Natural killer cell (primary cell): Measurements from ENCODE around the gene RBCK1. TPM values are rescaled to one million over a fixed set of nuclear protein-coding genes. Genes with fewer than 3 reads are reported as not detected.

Experiments used
- ATAC-seq, 3 donors: fragments of 150-1000 bp in 2 of 3; fragments of 200-7000 bp in 1 of 3; cut with Tn5 transposase; 1 replicate in 1 of 3; 2 replicates in 2 of 3; pipeline ENCODE4 v1.10.0; 2021; ENCODE audit warnings: mild to moderate bottlenecking in 2 of 3, moderate library complexity in 2 of 3
- DNase-seq, 2 donors: peaks; one replicate each; pipeline versions ENCODE4 v3.0.0 to v3.0.0-alpha.2; 2013 to 2021; ENCODE audit warnings: mixed read lengths in 1 of 2
- H3K27ac ChIP-seq: one replicate; pipeline ENCODE4 v1.5.1; 2013; ENCODE audit warnings: mild to moderate bottlenecking, low read length
- H3K27me3 ChIP-seq: one replicate; pipeline ENCODE4 v1.6.1; 2013; ENCODE audit warnings: low read length; ENCODE audit not compliant: control insufficient read depth, insufficient read depth
- H3K36me3 ChIP-seq: one replicate; pipeline ENCODE4 v1.6.1; 2013; ENCODE audit warnings: low read length; ENCODE audit not compliant: control insufficient read depth, insufficient read depth
- H3K4me1 ChIP-seq: one replicate; pipeline ENCODE4 v1.6.1; 2013; ENCODE audit warnings: low read length; ENCODE audit not compliant: control insufficient read depth, insufficient read depth
- H3K4me3 ChIP-seq: one replicate; pipeline ENCODE4 v1.5.1; 2013; ENCODE audit warnings: low read length
- H3K9me3 ChIP-seq: one replicate; pipeline ENCODE4 v1.6.1; 2013; ENCODE audit warnings: low read length; ENCODE audit not compliant: control insufficient read depth, insufficient read depth
- H3K27ac Mint-ChIP-seq, 2 donors: one replicate each; pipeline ENCODE4 v1.8.0; 2022; ENCODE audit warnings: mild to moderate bottlenecking in 2 of 2, mixed read lengths in 2 of 2, moderate library complexity in 1 of 2
- H3K27me3 Mint-ChIP-seq, 2 donors: one replicate each; pipeline ENCODE4 v1.8.0; 2022; ENCODE audit warnings: low read depth in 2 of 2, mixed read lengths in 2 of 2
- H3K36me3 Mint-ChIP-seq: one replicate; pipeline ENCODE4 v1.8.0; 2022; ENCODE audit warnings: mixed read lengths
- H3K4me1 Mint-ChIP-seq, 2 donors: one replicate each; pipeline ENCODE4 v1.8.0; 2022; ENCODE audit warnings: mixed read lengths in 2 of 2
- H3K4me3 Mint-ChIP-seq: one replicate; pipeline ENCODE4 v1.8.0; 2022; ENCODE audit warnings: mild to moderate bottlenecking, moderate library complexity, mixed read lengths
- H3K9me3 Mint-ChIP-seq, 2 donors: one replicate each; pipeline ENCODE4 v1.8.0; 2022; ENCODE audit warnings: mixed read lengths in 2 of 2
- CTCF ChIP-seq: fragments of 200-600 bp; IDR thresholded peaks from one replicate; pipeline ENCODE4 v1.8.0; 2022; ENCODE audit warnings: antibody characterized with exemption
- WGBS: methylation state at CpG from one replicate; pipeline ENCODE4 v1.1.7; 2013; ENCODE audit warnings: missing lambda C conversion rate; ENCODE audit not compliant: insufficient coverage; 5-methylcytosine and 5-hydroxymethylcytosine counted together
- intact Hi-C: fragments of 100-400 bp; cut with micrococcal nuclease; formaldehyde crosslinking; loops from one replicate; pipeline ENCODE4 v1.14.2; 2022
- total RNA-seq, 4 donors: library from RNA; stranded (reverse); fragments of 120-200 nt in 1 of 4; gene quantifications; one replicate each; pipeline versions ENCODE4 v1.2.3 to v1.2.4, GENCODE V29; 2013 to 2022

The RBCK1 gene
- total RNA-seq, 3 donors from 2014 or later (not counting 1 experiment from before 2014, with no cell fraction given) = 102 to 131 (median 104) TPM

GRCh38 chr20:362271-363254 lies 45.5 kb upstream of the RBCK1 start:
- H3K27me3 ChIP-seq = no peaks in the 10 kb centered on the region
- intact Hi-C loops = no loop called here
- 67% methylated on average over 13 of the region's 13 CpGs for WGBS
- TF ChIP-seq CTCF = no peak
- Mint-ChIP-seq H3K4me3 (no peak overlapping the region), H3K27ac (no peak overlapping the region), H3K36me3 (no peaks in the 10 kb centered on the region), H3K27me3 (peaks cover 0 to 5% of the 10 kb centered on the region in 2 donors), H3K9me3 (no peaks in the 10 kb centered on the region), H3K4me1 (peaks cover 0 to 5% of the 10 kb centered on the region in 2 donors)
- peak in 2 of 3 donors; percentile 43 for ATAC-seq
- H3K4me1 ChIP-seq = peaks cover 5% of the 10 kb centered on the region
- no peak overlapping the region for H3K27ac ChIP-seq
- DNase-seq = peak in 1 of 2 donors; percentile 33
- no peaks in the 10 kb centered on the region for H3K9me3 ChIP-seq
- H3K4me3 ChIP-seq = no peak overlapping the region
- no peaks in the 10 kb centered on the region for H3K36me3 ChIP-seq

GRCh38 chr20:363319-364078 lies 44.6 kb upstream of the RBCK1 start:
- Mint-ChIP-seq H3K4me1 (peaks cover 0 to 5% of the 10 kb centered on the region in 2 donors), H3K4me3 (no peak overlapping the region), H3K27me3 (peaks cover 0 to 5% of the 10 kb centered on the region in 2 donors), H3K27ac (no peak overlapping the region), H3K9me3 (no peaks in the 10 kb centered on the region), H3K36me3 (no peaks in the 10 kb centered on the region)
- 93% methylated on average over 13 of the region's 13 CpGs for WGBS
- DNase-seq (no peak), ATAC-seq (no peak)
- H3K9me3 ChIP-seq = no peaks in the 10 kb centered on the region
- no peak for TF ChIP-seq CTCF
- H3K27me3 ChIP-seq = no peaks in the 10 kb centered on the region
- no peak overlapping the region for H3K27ac ChIP-seq
- peaks cover 5% of the 10 kb centered on the region for H3K4me1 ChIP-seq
- H3K36me3 ChIP-seq = no peaks in the 10 kb centered on the region
- no peak overlapping the region for H3K4me3 ChIP-seq
- intact Hi-C loops = no loop called here

- Mint-ChIP-seq H3K4me1 (peaks cover 0 to 5% of the 10 kb centered on the region in 2 donors), H3K9me3 (no peaks in the 10 kb centered on the region), H3K27ac (no peak overlapping the region), H3K27me3 (peaks cover 0 to 7% of the 10 kb centered on the region in 2 donors), H3K4me3 (no peak overlapping the region), H3K36me3 (no peaks in the 10 kb centered on the region)
- ATAC-seq (no peak), DNase-seq (no peak)
- no peak overlapping the region for H3K4me3 ChIP-seq
- no peaks in the 10 kb centered on the region for H3K9me3 ChIP-seq
- 69% methylated on average over 8 of the region's 9 CpGs for WGBS
- no peaks in the 10 kb centered on the region for H3K36me3 ChIP-seq
- intact Hi-C loops = no loop called here
- no peak overlapping the region for H3K27ac ChIP-seq
- TF ChIP-seq CTCF = no peak
- H3K27me3 ChIP-seq = no peaks in the 10 kb centered on the region
- H3K4me1 ChIP-seq = peaks cover 5% of the 10 kb centered on the region
These were observed 42.9 kb upstream of the RBCK1 start for GRCh38 chr20:364905-365794.
